Lower lobe of right lung (tissue), 2 donors: ENCODE measurements around the gene LTBR. TPM values are rescaled to one million over a fixed set of nuclear protein-coding genes. Genes with fewer than 3 reads are reported as not detected.
A peak's percentile ranks its signal among the peaks of the same experiment; 100 is the strongest.
"Not testable (repeated sequence)": the region's sequence is repeated elsewhere in the genome, so short reads cannot be mapped to it uniquely, and the experiment has no call there.

ENCODE experiments used
- ATAC-seq, 2 donors: fragments of 200-7000 bp; cut with Tn5 transposase; one replicate each; pipeline ENCODE4 v1.9.1; 2020 to 2022; ENCODE audit warnings: mild to moderate bottlenecking in 2 of 2, moderate library complexity in 2 of 2
- DNase-seq: peaks from one replicate; pipeline ENCODE4 v3.0.0-alpha.2; 2020
- H3K27ac ChIP-seq: fragments of 200-600 bp; one replicate; pipeline ENCODE4 v1.8.0; 2022
- H3K27me3 ChIP-seq: fragments of 200-600 bp; one replicate; pipeline ENCODE4 v1.8.0; 2022; ENCODE audit warnings: low read depth
- H3K36me3 ChIP-seq: fragments of 200-600 bp; one replicate; pipeline ENCODE4 v1.8.0; 2022; ENCODE audit warnings: mild to moderate bottlenecking
- H3K4me1 ChIP-seq: fragments of 200-600 bp; one replicate; pipeline ENCODE4 v1.8.0; 2022
- H3K4me3 ChIP-seq: fragments of 200-600 bp; one replicate; pipeline ENCODE4 v1.8.0; 2022; ENCODE audit warnings: mild to moderate bottlenecking
- H3K9me3 ChIP-seq: fragments of 200-600 bp; one replicate; pipeline ENCODE4 v1.8.0; 2022
- CTCF ChIP-seq: fragments of 200-600 bp; IDR thresholded peaks from one replicate; pipeline ENCODE4 v1.8.0; 2022; ENCODE audit warnings: antibody characterized with exemption, mild to moderate bottlenecking
- intact Hi-C: fragments of 100-400 bp; cut with DNase I; formaldehyde crosslinking; loops from one replicate; pipeline ENCODE4 v1.11.0; 2022
- total RNA-seq: library from RNA; stranded (reverse); fragmentation: NEBNext Ultra II Directional; extraction: Animal tissue kit (Norgen Biotek cat#: 25700); gene quantifications from one replicate; pipeline ENCODE4 v1.2.1, GENCODE V29; 2021
- donor health status: DM: no; HTN: yes; CAD: no; lungs with severe emphysema.

LTBR gene
- total RNA-seq, 1 donor from 2014 or later: 122 TPM

GRCh38 chr12:6340032-6340638 is 43.8 kb upstream of the LTBR start:
- Histone ChIP-seq H3K36me3 (peaks cover 17% of the 10 kb centered on the region), H3K4me3 (peak overlapping the region; percentile 94), H3K27me3 (no peaks in the 10 kb centered on the region), H3K4me1 (peaks cover 62% of the 10 kb centered on the region), H3K27ac (peak overlapping the region; percentile 97), H3K9me3 (no peaks in the 10 kb centered on the region)
- intact Hi-C loops: loop anchor here (5.0 kb wide), 1 partner anchor 37 kb away; the partner anchor contains the start of gene SCNN1A
- no peak for TF ChIP-seq CTCF
- ATAC-seq (peak in 1 of 2 donors; percentile 8), DNase-seq (no peak)

GRCh38 chr12:6340745-6341416 is 43.1 kb upstream of the LTBR start:
- peak in 1 of 2 donors; percentile 3 for ATAC-seq
- no peaks in the 10 kb centered on the region for H3K9me3 ChIP-seq
- peak overlapping the region; percentile 94 for H3K4me3 ChIP-seq
- intact Hi-C loops: loop anchor here (5.0 kb wide), 1 partner anchor 36 kb away; the partner anchor contains the start of gene SCNN1A
- no peak for DNase-seq
- peaks cover 60% of the 10 kb centered on the region for H3K4me1 ChIP-seq
- H3K27me3 ChIP-seq: no peaks in the 10 kb centered on the region
- H3K36me3 ChIP-seq: peaks cover 17% of the 10 kb centered on the region
- no peak for TF ChIP-seq CTCF
- peak overlapping the region; percentile 97 for H3K27ac ChIP-seq

- ATAC-seq: peak; percentile 82 to 83
- Histone ChIP-seq H3K9me3 (no peaks in the 10 kb centered on the region), H3K4me1 (peaks cover 63% of the 10 kb centered on the region), H3K27me3 (no peaks in the 10 kb centered on the region), H3K36me3 (peaks cover 17% of the 10 kb centered on the region), H3K27ac (peak within 1 kb of the TSS; percentile 97), H3K4me3 (peak within 1 kb of the TSS; percentile 94)
- TF ChIP-seq CTCF: no peak
- peak; percentile 81 for DNase-seq
- intact Hi-C loops: loop anchor here (5.0 kb wide), 1 partner anchor 36 kb away; the partner anchor contains the start of gene SCNN1A
Observed at GRCh38 chr12:6341417-6342139, 42.4 kb upstream of the LTBR start, which contains the start of gene TNFRSF1A. TNFRSF1A (minus strand) TSS chr12:6342076; CDS start chr12:6341814, 262 bp downstream.

- H3K27ac ChIP-seq: peak overlapping the region; percentile 97
- DNase-seq (no peak), ATAC-seq (no peak)
- peak overlapping the region; percentile 94 for H3K4me3 ChIP-seq
- peaks cover 63% of the 10 kb centered on the region for H3K4me1 ChIP-seq
- H3K36me3 ChIP-seq: peaks cover 17% of the 10 kb centered on the region
- H3K9me3 ChIP-seq: no peaks in the 10 kb centered on the region
- intact Hi-C loops: loop anchor here (5.0 kb wide), 1 partner anchor 35 kb away; the partner anchor contains the start of gene SCNN1A
- no peak for TF ChIP-seq CTCF
- H3K27me3 ChIP-seq: no peaks in the 10 kb centered on the region
Observed at GRCh38 chr12:6342140-6342889, 41.6 kb upstream of the LTBR start.

GRCh38 chr12:6343518-6343917 is 40.4 kb upstream of the LTBR start:
- peak overlapping the region; percentile 97 for H3K27ac ChIP-seq
- no peak for DNase-seq
- no peaks in the 10 kb centered on the region for H3K27me3 ChIP-seq
- no peaks in the 10 kb centered on the region for H3K9me3 ChIP-seq
- no peak for TF ChIP-seq CTCF
- peaks cover 16% of the 10 kb centered on the region for H3K36me3 ChIP-seq
- intact Hi-C loops: loop anchor here (5.0 kb wide), 1 partner anchor 34 kb away; the partner anchor contains the start of gene SCNN1A
- H3K4me1 ChIP-seq: peaks cover 61% of the 10 kb centered on the region
- no peak overlapping the region for H3K4me3 ChIP-seq
- no peak for ATAC-seq

GRCh38 chr12:6344101-6344660 is 39.8 kb upstream of the LTBR start:
- Histone ChIP-seq H3K4me1 (peaks cover 54% of the 10 kb centered on the region), H3K36me3 (peaks cover 12% of the 10 kb centered on the region), H3K27ac (peak overlapping the region; percentile 97)
- H3K9me3 ChIP-seq, DNase-seq, H3K4me3 ChIP-seq, ATAC-seq, H3K27me3 ChIP-seq: not testable (repeated sequence)
- intact Hi-C loops: loop anchor here (5.0 kb wide), 1 partner anchor 33 kb away; the partner anchor contains the start of gene SCNN1A
